Lower leg skin (tissue), 4 donors: ENCODE results near the gene LACTBL1. TPM values are rescaled to one million over a fixed set of nuclear protein-coding genes. Genes with fewer than 3 reads are reported as not detected.
A peak's percentile ranks its signal among the peaks of the same experiment; 100 is the strongest.

Experiments used
- DNase-seq, 2 donors: peaks; one replicate each; pipeline ENCODE4 v3.0.0-alpha.2; 2019; ENCODE audit warnings: low spot score in 2 of 2
- H3K4me3 ChIP-seq: fragments of 200-600 bp; sonication (generic); 2 replicates; pipeline ENCODE4 v1.5.1; 2017; ENCODE audit warnings: mild to moderate bottlenecking, low read depth; ENCODE audit not compliant: poor library complexity, severe bottlenecking
- POLR2A ChIP-seq, 2 donors: fragments of 450-650 bp; IDR thresholded peaks; one replicate each; pipeline ENCODE4 v1.6.1; 2016 to 2017; ENCODE audit warnings: antibody characterized with exemption in 2 of 2, mild to moderate bottlenecking in 1 of 2, moderate library complexity in 1 of 2
- WGBS, 2 donors: methylation state at CpG; one replicate each; pipeline ENCODE4 v1.1.5; 2018; 5-methylcytosine and 5-hydroxymethylcytosine counted together
- intact Hi-C: fragments of 100-400 bp; cut with DNase I; formaldehyde crosslinking; loops from one replicate; pipeline ENCODE4 v1.15.0; 2023; ENCODE audit warnings: low total_unique reads
- total RNA-seq, 4 donors: library from RNA; depleted of rRNA; stranded (reverse); fragments of >200 nt; gene quantifications; one replicate each; pipeline ENCODE4 v1.1.0, GENCODE V29; 2016
- TF ChIP-seq, protein P1 (sequence below), 3 donors: fragments of 450-650 bp; IDR thresholded peaks; one replicate each; pipeline ENCODE4 v1.5.1; 2016; ENCODE audit warnings: antibody characterized with exemption in 3 of 3, mild to moderate bottlenecking in 3 of 3, moderate library complexity in 2 of 3

LACTBL1 gene
- total RNA-seq, 4 donors from 2014 or later = not detected

DNA sequence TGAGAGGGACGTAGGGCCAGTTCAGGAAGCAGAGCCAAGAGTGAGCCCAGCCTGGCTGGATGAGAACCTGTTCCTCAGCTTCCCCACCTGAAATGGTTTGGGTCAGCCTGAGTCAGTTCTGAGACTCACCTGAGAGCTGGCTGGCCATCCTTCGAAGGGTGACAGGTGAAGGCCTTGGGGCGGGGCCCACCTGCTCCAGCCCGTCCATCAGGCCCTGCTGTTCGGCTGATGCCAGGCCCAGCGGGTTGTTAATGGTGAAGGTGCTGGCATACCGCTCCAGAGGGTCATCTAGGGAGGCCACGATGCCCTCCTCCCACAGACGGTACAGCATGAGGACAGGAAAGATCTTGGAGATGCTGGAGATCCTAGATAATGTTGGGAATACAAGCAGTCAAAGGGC, 14.1 kb downstream of the LACTBL1 start:
- WGBS, 2 donors = 85 to 87% methylated on average over 9 of the region's 9 CpGs
- TF ChIP-seq, protein P1, sequence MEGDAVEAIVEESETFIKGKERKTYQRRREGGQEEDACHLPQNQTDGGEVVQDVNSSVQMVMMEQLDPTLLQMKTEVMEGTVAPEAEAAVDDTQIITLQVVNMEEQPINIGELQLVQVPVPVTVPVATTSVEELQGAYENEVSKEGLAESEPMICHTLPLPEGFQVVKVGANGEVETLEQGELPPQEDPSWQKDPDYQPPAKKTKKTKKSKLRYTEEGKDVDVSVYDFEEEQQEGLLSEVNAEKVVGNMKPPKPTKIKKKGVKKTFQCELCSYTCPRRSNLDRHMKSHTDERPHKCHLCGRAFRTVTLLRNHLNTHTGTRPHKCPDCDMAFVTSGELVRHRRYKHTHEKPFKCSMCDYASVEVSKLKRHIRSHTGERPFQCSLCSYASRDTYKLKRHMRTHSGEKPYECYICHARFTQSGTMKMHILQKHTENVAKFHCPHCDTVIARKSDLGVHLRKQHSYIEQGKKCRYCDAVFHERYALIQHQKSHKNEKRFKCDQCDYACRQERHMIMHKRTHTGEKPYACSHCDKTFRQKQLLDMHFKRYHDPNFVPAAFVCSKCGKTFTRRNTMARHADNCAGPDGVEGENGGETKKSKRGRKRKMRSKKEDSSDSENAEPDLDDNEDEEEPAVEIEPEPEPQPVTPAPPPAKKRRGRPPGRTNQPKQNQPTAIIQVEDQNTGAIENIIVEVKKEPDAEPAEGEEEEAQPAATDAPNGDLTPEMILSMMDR (IDR thresholded peaks at IDR 0.05) = no peak
- TF ChIP-seq POLR2A (IDR thresholded peaks at IDR 0.05) = no peak
- intact Hi-C loops = no loop called here
- peak in 1 of 2 donors; percentile 61 for DNase-seq
- H3K4me3 ChIP-seq = no peak overlapping the region

GRCh38 chr1:22957066-22957465, 15.6 kb downstream of the LACTBL1 start:
- intact Hi-C loops = no loop called here

DNA sequence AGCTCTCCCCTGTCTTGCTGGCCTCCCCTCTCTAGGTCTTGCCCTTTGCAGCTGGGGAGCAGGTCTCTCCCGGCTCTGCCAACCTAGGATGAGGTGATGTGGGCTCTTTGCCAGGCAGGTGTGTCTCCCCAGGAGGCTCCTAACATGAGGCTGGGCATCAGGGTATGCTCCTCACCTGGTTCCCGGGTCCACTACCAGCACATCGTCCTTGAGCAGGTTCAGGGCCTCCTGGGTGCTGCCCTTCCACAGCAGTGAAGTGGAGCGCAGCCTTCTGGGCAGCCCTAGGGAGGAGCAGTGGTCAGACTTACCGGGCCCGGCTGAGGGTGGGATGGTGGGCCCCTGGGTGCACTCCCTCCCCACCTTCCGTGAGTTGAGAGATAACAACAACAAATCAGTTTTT, 17.5 kb downstream of the LACTBL1 start:
- intact Hi-C loops = no loop called here
- peak in 1 of 2 donors; percentile 65 for DNase-seq
- 84 to 92% methylated on average over 4 to 7 of the region's 7 CpGs for WGBS, 2 donors
- no peak overlapping the region for H3K4me3 ChIP-seq
- no peak for TF ChIP-seq POLR2A (IDR thresholded peaks at IDR 0.05)
- TF ChIP-seq, protein P1 (IDR thresholded peaks at IDR 0.05) = no peak

More at GRCh38 chr1:22957066-22957465, 15.6 kb downstream of the LACTBL1 start:
- TF ChIP-seq, protein P1 (IDR thresholded peaks at IDR 0.05) = no peak
- TF ChIP-seq POLR2A (IDR thresholded peaks at IDR 0.05) = no peak
- H3K4me3 ChIP-seq = no peak overlapping the region
- DNase-seq = no peak
- 52 to 61% methylated on average over 3 of the region's 3 CpGs for whole genome bisulfite sequencing, 2 donors

DNA sequence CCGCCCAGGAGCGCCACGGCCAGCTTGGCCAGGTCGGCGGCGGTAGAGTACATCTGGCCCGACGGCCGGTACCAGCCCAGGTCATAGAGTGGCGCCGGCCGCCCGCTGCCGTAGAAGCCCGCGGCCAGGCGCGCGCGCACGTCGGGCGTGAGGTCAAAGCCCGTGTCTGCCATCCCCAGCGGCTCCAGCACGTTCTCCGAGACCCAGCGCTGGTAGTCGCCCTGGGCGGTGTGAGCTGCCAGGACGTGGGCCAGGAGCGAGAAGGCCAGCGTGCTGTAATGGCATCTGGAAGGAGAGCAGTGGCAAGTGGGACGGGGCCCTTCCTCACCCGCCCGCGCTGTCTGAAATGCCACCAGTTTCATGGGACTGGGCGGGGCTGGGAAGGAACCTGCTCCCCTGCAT, 18.9 kb downstream of the LACTBL1 start:
- TF ChIP-seq POLR2A (IDR thresholded peaks at IDR 0.05) = no peak
- TF ChIP-seq, protein P1 (IDR thresholded peaks at IDR 0.05) = no peak
- 28 to 37% methylated on average over 15 to 16 of the region's 38 CpGs for WGBS, 2 donors
- DNase-seq = peak in 1 of 2 donors; percentile 57
- no peak overlapping the region for H3K4me3 ChIP-seq
- intact Hi-C loops = no loop called here

GRCh38 chr1:22953057-22953739, 19.5 kb downstream of the LACTBL1 start:
- intact Hi-C loops = no loop called here
- WGBS, 2 donors = 9 to 55% methylated on average over 9 to 58 of the region's 92 CpGs
- TF ChIP-seq, protein P1 (IDR thresholded peaks at IDR 0.05) = no peak
- TF ChIP-seq POLR2A (IDR thresholded peaks at IDR 0.05) = no peak
- H3K4me3 ChIP-seq = no peak overlapping the region
- peak in 1 of 2 donors; percentile 66 for DNase-seq

DNA sequence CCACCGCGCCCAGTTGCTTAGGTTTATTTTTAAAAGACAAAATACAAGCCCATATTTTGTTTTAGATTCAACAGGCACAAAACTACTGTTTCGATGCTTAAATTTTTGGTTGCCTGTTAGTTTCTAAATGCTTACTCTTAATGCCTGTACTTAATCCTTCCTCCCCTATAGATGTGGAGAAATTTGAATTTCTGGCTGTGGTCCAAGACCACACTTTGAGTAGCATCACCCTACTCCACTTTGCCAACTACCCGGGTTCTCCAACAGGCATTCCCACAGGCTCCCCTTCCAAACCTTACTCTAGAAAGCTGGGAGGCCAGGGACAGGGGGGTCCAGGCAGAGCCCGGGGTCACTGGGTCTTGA, 20.0 kb downstream of the LACTBL1 start:
- H3K4me3 ChIP-seq = no peak overlapping the region

More for the DNA sequence above, 20.0 kb downstream of the LACTBL1 start:
- 71 to 80% methylated on average over 5 of the region's 5 CpGs for WGBS, 2 donors
- TF ChIP-seq, protein P1 (IDR thresholded peaks at IDR 0.05) = no peak
- TF ChIP-seq POLR2A (IDR thresholded peaks at IDR 0.05) = no peak
- DNase-seq = no peak
- intact Hi-C loops = no loop called here
